ENCODE results near the gene OTULIN. TPM values are rescaled to one million over a fixed set of nuclear protein-coding genes. Genes with fewer than 3 reads are reported as not detected.

Gene OTULIN
- total and polyA plus RNA-seq, 2 donors (not counting 1 experiment from before 2014, with no cell fraction given) = 9.8 to 17.8 TPM

DNA sequence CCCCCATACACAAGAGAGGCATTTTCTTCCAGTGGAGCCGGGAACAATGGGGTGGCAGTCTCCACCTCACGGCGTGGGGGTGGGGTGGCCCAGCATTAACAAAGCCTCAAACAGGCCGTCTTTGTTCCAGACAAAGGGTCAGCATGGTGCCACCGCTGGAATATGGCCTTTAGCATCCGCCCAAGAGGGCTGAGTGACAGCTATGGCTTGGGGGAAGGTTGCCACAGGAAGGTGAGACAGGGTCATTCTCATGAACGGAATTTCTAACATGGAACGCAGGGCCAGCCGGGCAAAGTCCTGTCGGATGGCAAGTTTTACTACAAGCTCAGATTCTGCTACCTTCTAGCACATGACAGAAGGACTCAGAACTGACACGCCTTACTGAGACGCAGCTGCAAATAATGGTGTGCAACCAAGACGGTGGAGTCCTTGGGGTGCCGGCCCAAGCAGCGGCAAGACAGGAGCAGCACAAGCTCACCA is 64.0 kb downstream of the OTULIN start:
- H3K27me3 ChIP-seq (ENCODE audit: control insufficient read depth, insufficient read depth, low read length) = no peaks in the 10 kb centered on the region
- H2AFZ ChIP-seq (ENCODE audit: low read length) = no peak overlapping the region
- peaks cover 5% of the 10 kb centered on the region for H3K4me1 ChIP-seq (ENCODE audit: control insufficient read depth, extremely low read depth, insufficient read depth, low read length)
- DNase-seq (ENCODE audit: low read depth in 2 of 2) = no peak
- no peaks in the 10 kb centered on the region for H4K20me1 ChIP-seq (ENCODE audit: control insufficient read depth, extremely low read depth, insufficient read depth, low read length)
- H3K27ac ChIP-seq (ENCODE audit: insufficient read depth, low read length) = no peak overlapping the region
- TF ChIP-seq, protein P1, sequence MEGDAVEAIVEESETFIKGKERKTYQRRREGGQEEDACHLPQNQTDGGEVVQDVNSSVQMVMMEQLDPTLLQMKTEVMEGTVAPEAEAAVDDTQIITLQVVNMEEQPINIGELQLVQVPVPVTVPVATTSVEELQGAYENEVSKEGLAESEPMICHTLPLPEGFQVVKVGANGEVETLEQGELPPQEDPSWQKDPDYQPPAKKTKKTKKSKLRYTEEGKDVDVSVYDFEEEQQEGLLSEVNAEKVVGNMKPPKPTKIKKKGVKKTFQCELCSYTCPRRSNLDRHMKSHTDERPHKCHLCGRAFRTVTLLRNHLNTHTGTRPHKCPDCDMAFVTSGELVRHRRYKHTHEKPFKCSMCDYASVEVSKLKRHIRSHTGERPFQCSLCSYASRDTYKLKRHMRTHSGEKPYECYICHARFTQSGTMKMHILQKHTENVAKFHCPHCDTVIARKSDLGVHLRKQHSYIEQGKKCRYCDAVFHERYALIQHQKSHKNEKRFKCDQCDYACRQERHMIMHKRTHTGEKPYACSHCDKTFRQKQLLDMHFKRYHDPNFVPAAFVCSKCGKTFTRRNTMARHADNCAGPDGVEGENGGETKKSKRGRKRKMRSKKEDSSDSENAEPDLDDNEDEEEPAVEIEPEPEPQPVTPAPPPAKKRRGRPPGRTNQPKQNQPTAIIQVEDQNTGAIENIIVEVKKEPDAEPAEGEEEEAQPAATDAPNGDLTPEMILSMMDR (conservative IDR thresholded peaks at IDR 0.05 in 1 of 2, IDR thresholded peaks at IDR 0.05 in 1 of 2; ENCODE audit: low read depth in 1 of 2, low read length in 2 of 2) = no peak
- TF ChIP-seq EZH2 (IDR thresholded peaks at IDR 0.05; ENCODE audit: low read length, missing control alignments) = no peak
- H3K79me2 ChIP-seq (ENCODE audit: control insufficient read depth, insufficient read depth, low read length) = no peaks in the 10 kb centered on the region
- no peak overlapping the region for H3K9ac ChIP-seq (ENCODE audit: insufficient read depth, low read length)
- no peaks in the 10 kb centered on the region for H3K9me3 ChIP-seq (ENCODE audit: control insufficient read depth, insufficient read depth, low read depth, low read length)
- no peak overlapping the region for H3K4me3 ChIP-seq (replicated peaks in 1 of 4; ENCODE audit: control extremely low read depth in 1 of 4, insufficient read depth in 1 of 4, low read depth in 3 of 4, low read length in 4 of 4)
- H3K4me2 ChIP-seq (ENCODE audit: extremely low read depth, insufficient read depth, low read length) = no peak overlapping the region
- H3K36me3 ChIP-seq (ENCODE audit: control insufficient read depth, insufficient read depth, low read length) = no peaks in the 10 kb centered on the region

DNA sequence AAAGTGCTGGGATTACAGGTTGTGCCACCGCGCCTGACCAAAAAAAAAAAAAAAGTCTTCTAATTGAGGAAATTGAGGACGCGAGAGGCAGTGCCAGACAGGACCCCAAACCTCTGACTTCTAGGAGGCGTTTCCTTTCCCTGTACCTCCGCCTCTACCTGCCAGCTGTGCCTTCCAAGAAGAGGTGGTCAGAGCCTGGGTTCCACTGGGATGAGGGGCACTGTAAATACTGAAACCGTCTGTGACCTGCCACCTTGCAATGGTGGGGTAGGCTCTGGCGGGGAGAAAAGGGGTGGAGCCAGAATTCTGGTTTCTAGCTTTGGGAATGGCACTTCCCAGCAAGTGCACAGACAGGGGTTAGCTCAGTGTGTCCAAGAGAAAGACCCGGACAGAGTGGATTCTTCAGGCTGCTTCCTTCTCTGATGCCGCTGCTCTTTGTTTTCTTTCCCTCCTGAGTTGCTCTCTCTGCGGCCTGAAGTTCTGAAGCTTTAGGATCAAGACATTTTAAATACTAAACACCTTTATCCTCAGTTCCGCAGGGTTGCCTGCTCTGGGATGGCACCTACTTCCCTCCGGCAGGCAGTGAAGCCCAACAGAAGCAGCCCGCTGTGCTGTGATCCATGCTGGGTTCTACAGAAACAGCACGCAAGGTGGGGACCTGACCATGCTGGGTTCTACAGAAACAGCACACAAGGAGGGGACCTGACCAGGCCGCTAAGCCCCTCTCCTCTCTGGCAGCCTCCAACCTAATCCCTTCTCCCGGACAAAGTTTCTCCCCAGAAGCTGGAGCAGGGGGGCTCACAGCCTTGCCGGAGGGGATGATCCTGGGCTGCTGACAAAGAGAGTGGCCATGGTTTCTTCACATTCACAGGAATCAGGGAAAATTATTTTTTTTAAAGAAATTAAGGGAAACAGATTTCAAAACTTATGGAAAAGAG is 65.2 kb downstream of the OTULIN start:
- Histone ChIP-seq H3K27me3 (ENCODE audit: control insufficient read depth, insufficient read depth, low read length) (no peaks in the 10 kb centered on the region), H3K79me2 (ENCODE audit: control insufficient read depth, insufficient read depth, low read length) (no peaks in the 10 kb centered on the region), H3K36me3 (ENCODE audit: control insufficient read depth, insufficient read depth, low read length) (no peaks in the 10 kb centered on the region), H3K9ac (ENCODE audit: insufficient read depth, low read length) (no peak overlapping the region), H3K4me2 (ENCODE audit: extremely low read depth, insufficient read depth, low read length) (no peak overlapping the region), H2AFZ (ENCODE audit: low read length) (no peak overlapping the region), H3K4me3 (replicated peaks in 1 of 4; ENCODE audit: control extremely low read depth in 1 of 4, insufficient read depth in 1 of 4, low read depth in 3 of 4, low read length in 4 of 4) (no peak overlapping the region), H3K27ac (ENCODE audit: insufficient read depth, low read length) (no peak overlapping the region), H4K20me1 (ENCODE audit: control insufficient read depth, extremely low read depth, insufficient read depth, low read length) (no peaks in the 10 kb centered on the region), H3K9me3 (ENCODE audit: control insufficient read depth, insufficient read depth, low read depth, low read length) (no peaks in the 10 kb centered on the region), H3K4me1 (ENCODE audit: control insufficient read depth, extremely low read depth, insufficient read depth, low read length) (peaks cover 5% of the 10 kb centered on the region)
- TF ChIP-seq, protein P1 (conservative IDR thresholded peaks at IDR 0.05 in 1 of 2, IDR thresholded peaks at IDR 0.05 in 1 of 2; ENCODE audit: low read depth in 1 of 2, low read length in 2 of 2) = no peak
- no peak for TF ChIP-seq EZH2 (IDR thresholded peaks at IDR 0.05; ENCODE audit: low read length, missing control alignments)
- no peak for DNase-seq (ENCODE audit: low read depth in 2 of 2)

DNA sequence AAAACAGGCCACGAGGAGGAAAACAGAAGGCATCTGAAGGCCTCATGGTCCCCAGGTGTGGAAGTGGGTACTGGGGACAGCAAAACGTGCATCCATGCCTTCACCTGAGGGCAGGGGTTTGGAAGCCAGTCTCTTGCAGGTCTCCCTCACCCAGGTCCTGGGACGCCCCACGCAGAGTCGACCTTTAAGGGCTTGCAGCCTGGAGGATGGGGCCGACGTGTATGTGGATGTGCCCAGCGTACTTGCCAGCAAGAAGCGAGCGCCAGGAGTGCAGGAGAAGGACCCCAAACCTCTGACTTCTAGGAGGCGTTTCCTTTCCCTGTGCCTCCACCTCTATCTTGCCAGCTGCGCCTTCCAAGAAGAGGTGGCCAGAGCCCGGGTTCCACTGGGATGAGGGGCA is 65.9 kb downstream of the OTULIN start:
- Histone ChIP-seq H3K4me3 (replicated peaks in 1 of 4; ENCODE audit: control extremely low read depth in 1 of 4, insufficient read depth in 1 of 4, low read depth in 3 of 4, low read length in 4 of 4) (no peak overlapping the region), H3K9ac (ENCODE audit: insufficient read depth, low read length) (no peak overlapping the region), H3K4me2 (ENCODE audit: extremely low read depth, insufficient read depth, low read length) (no peak overlapping the region), H3K4me1 (ENCODE audit: control insufficient read depth, extremely low read depth, insufficient read depth, low read length) (peaks cover 5% of the 10 kb centered on the region), H2AFZ (ENCODE audit: low read length) (no peak overlapping the region), H3K36me3 (ENCODE audit: control insufficient read depth, insufficient read depth, low read length) (no peaks in the 10 kb centered on the region), H4K20me1 (ENCODE audit: control insufficient read depth, extremely low read depth, insufficient read depth, low read length) (no peaks in the 10 kb centered on the region), H3K27me3 (ENCODE audit: control insufficient read depth, insufficient read depth, low read length) (no peaks in the 10 kb centered on the region), H3K9me3 (ENCODE audit: control insufficient read depth, insufficient read depth, low read depth, low read length) (no peaks in the 10 kb centered on the region), H3K79me2 (ENCODE audit: control insufficient read depth, insufficient read depth, low read length) (no peaks in the 10 kb centered on the region), H3K27ac (ENCODE audit: insufficient read depth, low read length) (no peak overlapping the region)
- no peak for DNase-seq (ENCODE audit: low read depth in 2 of 2)
- TF ChIP-seq EZH2 (IDR thresholded peaks at IDR 0.05; ENCODE audit: low read length, missing control alignments) = no peak
- TF ChIP-seq, protein P1 (conservative IDR thresholded peaks at IDR 0.05 in 1 of 2, IDR thresholded peaks at IDR 0.05 in 1 of 2; ENCODE audit: low read depth in 1 of 2, low read length in 2 of 2) = no peak

Measured in fibroblast of lung (primary cell).